Measurements from ENCODE around the gene NOD1.

DNA sequence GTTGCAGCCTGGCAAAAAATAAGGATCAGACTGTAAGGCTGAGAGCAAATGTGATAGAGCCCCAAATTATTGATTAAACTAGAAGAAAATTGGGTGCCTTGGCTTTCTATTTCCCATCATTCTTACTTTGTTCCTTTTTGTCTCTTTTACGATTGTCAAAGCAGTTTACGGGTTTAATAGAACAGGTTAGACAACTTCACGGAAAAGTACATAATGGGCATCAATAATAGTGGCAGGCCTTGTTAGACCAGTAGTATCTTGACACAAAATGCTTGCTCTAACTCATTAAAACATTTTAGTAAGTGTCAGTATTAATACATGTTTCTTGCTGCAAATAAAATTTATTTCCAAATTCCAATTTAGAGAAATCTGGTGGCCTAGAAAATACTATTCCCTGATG lies 40.5 kb upstream of the NOD1 start:
- TF ChIP-seq, protein P1, sequence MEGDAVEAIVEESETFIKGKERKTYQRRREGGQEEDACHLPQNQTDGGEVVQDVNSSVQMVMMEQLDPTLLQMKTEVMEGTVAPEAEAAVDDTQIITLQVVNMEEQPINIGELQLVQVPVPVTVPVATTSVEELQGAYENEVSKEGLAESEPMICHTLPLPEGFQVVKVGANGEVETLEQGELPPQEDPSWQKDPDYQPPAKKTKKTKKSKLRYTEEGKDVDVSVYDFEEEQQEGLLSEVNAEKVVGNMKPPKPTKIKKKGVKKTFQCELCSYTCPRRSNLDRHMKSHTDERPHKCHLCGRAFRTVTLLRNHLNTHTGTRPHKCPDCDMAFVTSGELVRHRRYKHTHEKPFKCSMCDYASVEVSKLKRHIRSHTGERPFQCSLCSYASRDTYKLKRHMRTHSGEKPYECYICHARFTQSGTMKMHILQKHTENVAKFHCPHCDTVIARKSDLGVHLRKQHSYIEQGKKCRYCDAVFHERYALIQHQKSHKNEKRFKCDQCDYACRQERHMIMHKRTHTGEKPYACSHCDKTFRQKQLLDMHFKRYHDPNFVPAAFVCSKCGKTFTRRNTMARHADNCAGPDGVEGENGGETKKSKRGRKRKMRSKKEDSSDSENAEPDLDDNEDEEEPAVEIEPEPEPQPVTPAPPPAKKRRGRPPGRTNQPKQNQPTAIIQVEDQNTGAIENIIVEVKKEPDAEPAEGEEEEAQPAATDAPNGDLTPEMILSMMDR (IDR thresholded peaks at IDR 0.05), result no peak
- TF ChIP-seq POLR2A (IDR thresholded peaks at IDR 0.05), result no peak
